GM21367 (cell line): Measurements from ENCODE around the gene CCDC12.

ENCODE experiments used
- ATAC-seq: cut with Tn5 transposase; IDR thresholded peaks from one replicate; pipeline ENCODE4 v1.9.1; 2021; ENCODE audit not compliant: unreplicated experiment

CCDC12 gene

DNA sequence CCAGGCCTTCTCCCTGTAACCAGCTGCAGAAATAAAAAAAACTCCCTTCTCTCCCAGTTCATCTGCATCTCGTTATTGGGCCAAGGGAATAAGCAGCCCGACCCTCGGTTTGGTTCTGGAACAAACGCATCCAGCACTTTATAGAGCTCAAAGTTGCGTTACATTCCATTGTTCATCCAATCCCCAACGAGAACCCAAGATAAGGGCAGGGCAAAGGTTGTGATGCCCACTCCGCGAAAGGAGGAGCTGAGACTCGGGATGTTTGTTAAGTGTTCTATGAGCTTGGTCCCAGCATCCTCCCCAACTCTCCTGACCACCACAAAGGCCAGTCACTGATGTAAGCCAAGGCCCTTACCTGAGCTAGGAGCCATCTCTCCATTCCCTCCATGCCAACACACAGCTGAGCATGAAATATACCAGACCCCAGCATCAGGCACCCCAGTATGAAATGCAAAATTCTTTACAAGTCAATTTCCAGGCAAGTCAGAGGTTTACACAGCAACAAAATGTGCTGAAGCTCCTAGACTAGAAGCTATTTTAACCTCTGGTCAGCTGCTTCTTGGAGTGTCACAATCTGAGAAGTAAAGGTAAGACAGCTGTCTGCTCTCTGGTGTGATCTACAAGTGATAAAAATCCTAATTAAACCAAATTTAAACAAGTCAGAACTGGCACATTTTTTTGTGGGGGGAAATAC lies 17.9 kb downstream of the CCDC12 start:
- no peak for ATAC-seq

DNA sequence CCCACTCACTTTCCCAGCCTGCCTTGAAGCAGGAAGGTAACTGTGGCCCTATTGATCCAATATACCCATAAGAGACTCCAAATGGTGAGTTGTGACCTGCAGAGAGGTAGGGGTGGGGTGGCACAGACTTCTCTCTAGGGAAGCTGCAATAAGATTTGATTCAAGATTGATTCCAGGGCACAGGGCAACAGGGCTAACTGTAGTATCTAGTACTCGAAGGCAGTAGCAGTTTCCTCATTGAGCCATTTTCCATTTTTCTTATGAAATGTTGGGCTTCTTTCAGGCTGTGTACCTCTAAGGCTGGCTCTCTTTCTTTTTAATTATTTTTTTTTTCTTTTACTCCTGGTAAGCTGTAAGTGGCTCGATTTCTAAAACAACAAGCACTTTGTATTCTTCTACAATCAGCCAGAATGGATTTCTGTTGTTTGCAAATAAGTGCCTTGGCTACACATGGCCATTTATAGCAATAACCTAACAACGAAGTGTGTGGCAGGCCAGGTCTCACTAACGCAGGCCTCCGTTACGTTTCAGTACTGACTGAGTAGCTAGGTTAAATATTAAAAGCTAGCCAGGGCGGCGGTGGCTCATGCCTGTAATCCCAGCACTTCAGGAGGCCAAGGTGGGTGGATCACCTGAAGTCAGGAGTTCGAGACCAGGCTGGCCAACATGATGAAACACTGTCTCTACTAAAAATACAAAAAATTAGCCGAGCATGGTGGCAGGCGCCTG lies 19.3 kb downstream of the CCDC12 start:
- no peak for ATAC-seq

DNA sequence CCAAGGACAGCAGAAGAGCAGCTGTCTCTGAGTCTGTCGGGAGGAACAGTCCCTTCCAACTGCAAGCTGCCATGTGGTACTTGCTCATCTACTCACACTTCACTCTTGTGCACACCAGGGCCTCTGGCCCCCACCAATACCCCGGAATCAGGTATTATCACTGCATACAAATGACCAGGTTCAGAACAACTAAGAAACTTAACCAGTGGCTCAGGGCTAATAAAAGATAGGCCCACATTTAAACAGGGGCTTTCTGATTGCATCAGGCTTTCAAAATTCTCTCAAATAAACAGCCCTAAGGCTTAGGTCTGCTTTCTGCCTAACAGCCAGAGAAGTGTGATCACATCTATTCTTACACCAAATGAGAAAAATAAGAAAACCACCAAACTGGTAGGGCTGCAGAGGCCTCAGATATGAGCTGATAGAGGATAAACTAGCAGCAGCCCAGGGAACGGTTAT lies 20.7 kb downstream of the CCDC12 start:
- ATAC-seq: no peak

DNA sequence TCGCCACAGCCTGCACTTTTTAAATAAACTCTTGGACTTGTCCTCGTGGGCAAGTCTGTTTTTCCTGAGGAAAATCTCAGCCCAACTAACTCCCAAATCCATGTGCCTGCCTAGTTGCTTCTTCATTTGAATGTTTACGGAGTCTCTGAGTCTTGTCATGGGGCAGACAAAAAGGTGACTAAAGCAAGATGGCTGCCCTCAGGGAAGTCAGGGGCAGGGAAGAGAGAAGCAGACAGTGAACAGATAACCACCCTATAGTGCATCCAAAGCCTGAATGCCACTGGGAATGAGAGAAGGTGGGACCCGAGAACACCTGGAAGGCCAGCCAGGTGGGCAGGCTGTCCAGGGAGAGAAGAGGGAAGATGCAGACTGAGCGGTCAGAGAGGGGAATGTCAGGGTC lies 21.4 kb downstream of the CCDC12 start:
- no peak for ATAC-seq

DNA sequence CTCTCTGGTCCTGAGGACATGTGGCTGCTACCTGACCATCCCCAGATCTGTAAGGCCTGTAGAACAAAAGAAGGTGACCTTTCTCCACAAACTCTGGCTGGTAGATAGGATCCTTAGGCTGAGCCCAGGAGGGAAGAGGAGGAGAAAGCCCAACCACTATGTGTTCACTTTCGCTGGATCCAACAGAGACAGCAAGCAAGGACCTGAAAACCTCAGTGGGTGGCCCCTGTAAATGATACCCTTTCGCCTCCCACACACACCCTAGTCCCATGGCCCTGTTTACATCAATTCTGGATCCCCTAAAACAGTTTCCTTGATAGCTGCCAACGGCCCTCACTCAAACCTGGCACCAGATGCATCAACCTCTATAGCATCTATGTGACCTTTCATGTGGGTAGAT lies 22.4 kb downstream of the CCDC12 start:
- ATAC-seq: no peak

DNA sequence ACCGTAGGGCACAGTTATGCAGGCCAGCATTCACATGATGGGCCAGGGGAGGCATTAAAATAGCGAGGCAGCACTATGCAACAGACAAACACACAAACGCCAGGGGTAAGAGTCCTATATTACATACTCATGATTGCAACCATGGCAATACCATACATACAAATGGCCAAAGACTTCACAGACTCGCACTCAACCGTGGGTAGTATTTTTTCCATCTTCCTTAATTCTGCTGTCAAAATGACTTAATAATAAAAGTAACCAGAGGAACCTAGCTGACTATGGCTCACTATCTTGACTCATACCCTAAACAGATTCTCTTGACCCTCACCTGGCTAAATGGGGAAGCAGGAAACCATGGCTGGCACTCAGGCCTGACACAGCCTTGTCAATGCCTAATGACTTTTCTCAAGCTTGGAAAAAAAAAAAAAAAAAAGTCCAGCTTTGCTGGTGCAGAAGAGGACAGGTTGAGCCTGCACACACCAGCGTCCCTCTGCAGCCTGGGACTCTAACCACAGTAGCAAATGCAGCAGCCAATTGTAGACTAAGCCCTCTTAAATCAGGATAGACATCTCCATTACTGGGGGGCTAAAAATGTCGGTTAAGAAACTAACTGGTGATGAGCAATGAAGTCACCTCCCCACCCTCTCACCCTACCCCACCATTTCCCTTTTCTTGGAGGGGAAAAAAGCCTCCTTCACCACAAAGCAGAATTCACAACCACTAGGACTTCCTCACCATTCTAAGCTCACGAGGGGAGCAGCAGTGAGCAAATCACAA lies 23.1 kb downstream of the CCDC12 start:
- no peak for ATAC-seq

DNA sequence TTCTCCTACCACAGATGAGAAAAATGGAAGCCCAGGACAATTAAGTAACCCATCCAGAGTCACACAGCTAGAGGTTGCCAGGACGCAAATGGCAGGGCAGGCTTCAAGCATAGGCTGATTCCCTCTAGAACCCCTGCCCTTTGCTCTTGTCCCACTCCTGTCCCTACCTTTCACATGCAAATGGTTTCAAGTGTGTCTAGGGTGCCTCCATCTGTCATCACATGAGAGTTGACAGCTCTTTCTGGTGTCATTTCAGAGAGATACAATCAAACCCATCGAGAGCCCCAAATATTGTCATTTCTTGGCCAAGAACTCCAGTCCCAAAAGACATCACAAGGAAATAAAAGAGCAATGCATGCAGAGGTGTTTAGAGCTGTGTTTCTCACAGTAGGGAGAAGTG lies 23.7 kb downstream of the CCDC12 start:
- ATAC-seq: no peak

DNA sequence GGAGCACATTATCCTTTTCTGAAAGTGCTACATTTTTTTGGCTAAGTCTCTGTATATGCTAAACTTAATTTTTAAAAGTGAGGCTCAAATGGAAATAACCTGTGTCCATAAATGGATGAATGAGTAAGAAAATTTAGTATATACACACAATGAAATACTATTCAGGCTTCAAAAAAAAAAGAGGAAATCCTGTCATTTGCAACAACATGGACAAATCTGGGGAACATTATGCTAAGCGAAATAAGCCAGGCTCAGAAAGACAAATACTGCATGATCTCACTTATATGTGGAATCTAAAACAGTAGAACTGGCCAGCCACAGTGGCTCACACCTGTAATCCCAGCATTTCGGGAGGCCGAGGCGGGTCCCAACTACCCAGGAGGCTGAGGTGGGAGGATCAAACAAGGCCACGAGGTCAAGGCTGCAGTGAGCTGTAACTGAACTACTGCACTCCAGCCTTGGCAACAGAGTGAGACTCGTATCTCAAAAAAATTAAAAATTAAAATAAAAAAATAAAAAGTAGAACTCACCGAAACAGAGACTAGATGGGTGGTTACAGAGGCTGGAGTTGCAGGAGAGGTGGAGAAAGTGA lies 25.8 kb downstream of the CCDC12 start:
- no peak for ATAC-seq

DNA sequence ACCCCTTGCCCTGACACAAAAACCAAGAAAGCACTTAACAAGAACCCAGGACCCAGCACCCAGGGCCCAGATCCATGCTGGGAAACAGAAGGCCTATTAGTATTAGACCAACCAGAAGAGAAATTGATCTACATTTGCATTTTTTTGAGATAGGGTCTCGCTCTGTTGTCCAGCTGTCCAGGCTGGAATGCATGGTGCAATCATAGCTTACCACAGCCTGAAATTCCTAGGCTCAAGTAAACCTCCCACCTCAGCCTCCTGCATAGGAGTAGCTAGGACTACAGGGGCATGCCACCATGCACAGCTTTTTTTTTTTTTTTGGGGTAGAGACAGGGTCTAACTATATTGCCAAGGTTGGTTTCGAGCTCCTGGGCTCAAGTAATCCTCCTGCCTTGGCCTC lies 26.4 kb downstream of the CCDC12 start:
- ATAC-seq: no peak

DNA sequence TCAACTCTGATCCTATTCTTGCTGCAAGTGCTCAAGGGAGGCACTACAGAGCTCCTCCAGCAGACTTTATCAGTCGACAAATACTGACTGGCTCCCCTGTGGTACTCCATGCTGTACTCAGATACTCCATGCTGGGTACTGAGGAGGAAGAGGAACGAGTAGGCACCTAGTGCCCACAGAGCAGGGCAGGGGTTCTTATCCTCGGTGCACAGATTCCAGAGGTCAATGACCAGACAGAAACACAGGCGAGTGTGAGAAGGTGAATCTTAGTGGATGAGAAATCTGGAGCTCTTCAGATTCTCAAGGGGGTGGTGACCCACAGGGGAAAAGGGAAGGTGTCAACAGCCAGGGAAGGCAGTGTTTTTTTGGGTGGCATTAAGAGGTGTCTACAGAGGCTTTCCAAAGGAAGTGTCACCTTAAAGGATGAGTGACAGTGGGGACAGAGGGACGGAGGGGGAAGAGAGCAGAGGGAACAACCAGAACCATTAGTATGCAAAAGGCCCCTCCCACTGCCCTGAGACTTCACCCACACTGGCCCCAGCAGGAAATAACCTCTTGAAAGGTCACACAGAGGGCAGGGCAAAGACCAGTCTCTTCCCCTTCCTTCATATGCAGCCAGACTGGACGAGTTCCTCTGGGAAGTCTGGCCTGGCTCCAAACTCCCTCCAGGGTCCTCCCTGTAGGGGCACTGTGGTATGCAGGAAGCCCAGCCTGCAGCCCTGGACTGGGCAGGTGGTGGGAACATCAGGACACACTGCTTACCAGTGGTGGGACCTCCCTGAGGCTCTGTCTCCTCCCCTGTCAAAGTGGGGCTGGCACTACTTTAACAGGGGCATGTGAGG lies 27.5 kb downstream of the CCDC12 start:
- no peak for ATAC-seq

DNA sequence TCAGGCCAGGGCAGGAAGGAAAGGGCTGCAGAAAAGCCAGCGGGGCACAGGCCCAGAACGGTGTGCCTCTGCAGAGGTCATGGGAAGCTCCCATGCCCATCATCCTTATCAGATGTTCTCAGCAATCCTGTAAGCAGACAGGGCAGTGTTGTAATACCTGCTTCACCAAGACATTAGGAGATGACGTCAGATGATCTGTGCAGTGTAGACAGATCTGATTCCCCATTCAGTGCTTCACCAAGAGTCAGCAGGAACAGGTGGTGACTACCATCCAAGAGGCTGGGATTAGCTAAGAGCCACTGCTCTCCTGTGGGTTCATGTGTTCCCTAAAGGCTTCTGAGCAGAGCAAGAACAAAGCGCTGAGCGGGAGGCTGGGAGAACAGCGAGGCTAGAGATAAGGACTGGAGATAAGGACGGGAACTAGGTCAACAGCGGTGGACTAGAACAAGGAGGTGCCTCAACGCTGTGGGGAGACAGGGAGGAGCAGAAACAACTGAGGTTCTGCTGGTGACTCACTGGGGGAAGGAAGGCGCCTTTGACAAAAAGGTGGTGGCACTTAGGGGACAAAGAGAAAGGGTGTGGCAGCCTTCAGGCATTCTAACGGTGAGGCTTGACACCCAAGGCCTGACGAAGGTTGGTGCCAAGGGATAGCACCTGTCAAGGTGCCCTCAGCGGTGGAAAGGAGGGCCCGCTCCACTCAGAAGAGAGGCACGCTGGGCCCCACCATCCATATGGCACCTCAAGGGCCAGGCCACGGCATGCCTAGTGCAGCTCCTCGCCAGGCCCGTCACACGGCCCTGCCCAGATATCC lies 28.4 kb downstream of the CCDC12 start:
- ATAC-seq: no peak

DNA sequence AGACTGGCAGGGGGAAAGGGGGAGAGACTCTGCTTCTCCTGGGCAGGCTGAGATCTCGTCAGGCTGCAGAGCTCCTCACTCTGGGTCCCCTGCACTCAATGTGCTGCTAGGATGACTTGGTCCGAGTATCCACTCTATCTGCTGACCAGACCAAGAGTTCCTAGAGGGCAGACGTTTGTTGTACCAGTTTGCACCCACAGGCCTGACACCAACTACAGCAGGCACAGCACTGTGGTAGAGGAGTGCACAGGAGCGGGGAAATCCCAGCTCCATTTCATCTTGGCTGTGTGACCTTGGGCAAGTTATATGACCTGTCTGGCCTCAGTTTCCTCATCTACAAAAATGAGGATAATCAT lies 29.0 kb downstream of the CCDC12 start:
- no peak for ATAC-seq

DNA sequence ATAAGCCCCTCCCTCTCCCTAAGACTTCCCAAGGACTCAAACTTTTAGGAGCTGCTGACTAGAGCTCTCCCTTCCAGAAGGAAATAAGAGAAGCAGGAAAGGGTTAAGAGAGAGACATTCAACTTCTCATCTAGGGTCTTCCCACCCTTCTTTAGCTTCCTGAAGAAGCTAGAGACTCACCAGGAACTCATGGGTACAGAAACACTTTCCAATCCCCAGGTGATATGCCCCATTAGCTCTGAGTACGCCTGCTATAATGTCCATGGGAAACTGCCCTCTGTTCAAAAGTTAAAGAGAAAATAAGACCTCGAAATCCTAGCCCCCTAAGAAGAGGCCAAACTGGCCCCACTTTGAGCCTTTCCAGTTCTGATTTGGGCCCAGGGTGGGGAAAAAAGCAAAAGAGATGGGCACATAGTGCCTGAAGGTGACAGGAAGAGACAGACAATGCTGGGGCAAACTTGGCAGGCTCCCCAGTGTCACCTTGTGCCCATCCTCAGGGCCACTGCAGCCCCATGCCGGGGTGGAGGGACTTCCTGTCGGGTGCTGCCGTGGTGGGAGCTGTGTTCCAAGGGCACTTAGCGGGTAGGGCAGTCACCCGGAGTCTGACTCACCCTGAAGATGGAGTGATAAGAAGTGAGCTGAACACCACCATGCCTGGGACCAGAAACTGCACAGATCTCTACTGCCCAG lies 29.5 kb downstream of the CCDC12 start:
- ATAC-seq: no peak

DNA sequence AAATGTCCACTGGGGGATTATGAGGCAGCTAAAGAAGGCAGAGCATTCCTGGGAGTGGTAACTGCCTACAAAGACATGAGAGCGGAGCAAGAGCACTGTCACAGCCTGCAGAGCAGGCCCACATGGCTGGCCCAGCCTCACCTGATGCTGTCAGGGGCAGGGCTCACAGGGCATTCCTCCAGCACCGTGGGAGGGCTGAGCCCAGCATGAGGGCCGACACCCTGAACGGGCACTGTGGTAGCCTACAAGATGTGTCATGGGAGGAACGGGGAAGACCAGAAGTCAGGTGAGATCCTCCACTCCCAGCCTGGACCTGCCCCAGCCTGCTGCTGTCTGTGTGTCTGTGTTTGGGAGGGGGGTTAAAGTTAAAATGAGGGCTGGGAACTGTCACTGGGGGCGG lies 30.1 kb downstream of the CCDC12 start:
- no peak for ATAC-seq

DNA sequence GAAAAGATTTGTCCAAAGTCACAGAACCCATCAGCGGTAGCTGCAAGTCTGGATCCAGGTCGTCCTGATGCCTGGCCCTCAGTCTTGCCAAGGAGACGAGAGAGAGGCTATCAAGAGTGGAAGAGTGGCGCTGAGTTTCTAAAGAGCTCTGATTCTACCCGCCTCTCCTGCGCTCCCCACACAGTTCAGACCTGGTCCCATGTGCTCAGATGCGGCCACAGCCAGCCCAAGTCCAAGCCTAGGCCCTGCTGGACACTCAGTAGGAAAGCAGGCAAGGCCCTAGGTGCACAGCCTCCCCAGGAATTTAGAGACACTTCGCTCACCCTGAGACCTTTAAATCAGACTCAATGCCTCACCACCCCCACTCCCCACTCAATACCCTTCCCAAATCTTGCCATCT lies 32.4 kb downstream of the CCDC12 start:
- ATAC-seq: no peak

DNA sequence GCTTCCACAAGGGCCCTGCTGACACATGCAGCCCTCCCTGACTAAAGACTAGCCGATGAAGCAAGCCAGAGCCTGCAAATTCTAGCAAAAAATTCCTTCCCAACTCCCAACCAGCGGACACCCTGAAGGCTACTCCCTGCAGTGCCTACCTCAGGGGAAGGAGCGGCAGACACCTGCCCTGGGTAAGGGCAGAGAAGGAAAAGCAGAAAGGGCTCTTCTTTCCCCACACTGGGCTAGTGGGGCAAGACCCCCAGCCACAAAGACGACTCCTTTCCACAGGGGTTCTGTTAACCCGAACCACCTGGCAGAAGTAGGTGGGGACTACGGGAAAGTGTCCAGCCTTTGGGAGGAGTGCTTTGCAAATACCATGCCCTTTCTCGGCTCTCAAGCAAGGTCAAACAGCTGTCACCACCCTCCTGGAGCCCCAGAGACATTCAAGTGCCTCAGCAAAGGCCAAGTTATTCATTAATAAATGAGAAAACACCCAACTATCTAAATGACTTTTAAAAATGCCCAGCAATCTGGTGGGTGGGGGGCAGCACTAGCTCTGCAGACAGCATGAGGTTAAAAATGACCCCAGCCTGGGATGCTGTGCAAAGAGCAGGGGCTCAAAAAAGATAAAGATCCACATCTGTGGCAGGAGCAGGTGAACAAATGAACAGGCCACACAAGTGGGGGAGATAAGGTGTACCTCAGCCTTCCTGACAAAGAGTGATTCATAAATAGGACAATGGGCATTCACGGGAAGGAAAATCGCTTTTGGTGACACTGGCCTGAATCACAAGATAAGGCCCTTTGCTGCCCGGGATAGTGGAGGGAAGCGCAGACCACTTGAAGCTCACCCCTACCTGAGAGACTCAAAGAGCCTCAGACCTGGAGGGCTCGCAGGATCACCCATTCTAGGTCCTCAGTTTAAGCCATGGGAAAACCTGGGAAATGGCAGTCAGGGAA lies 33.0 kb downstream of the CCDC12 start:
- no peak for ATAC-seq

DNA sequence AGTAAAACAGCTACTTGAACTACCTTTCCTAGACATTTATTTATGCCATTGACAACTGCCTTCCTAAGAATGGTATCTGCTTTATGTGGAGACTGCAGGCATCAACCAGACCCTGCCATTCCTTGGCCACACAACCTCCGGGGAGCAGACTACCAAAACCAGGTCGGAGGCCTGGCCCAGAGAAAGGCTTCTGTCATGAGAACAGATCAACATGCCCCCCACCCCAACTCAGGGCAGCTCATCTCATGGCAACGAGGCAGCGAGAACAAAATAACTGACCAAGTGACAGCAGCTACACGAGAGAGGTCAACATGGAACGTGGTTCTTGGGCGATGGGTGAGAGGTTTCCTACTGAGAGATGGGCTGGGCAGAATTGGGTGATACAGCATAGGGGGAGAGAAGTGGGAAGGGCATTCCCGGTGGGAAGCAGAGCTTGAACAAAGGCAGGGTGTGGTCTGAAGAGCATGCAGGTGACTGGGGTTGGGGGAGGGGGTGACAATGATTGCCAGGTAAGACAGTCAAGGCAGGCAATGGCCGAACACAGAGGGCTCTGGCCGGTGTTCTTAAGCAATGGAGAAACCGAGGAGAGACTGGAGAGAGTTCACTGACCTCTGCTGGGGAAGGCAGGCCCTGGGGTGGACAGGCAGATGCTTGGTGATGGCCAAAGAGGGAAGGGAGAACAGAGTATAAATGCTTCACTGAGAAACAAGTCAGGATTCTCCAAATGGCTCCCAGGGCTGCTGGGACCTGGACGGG lies 33.9 kb downstream of the CCDC12 start:
- no peak for ATAC-seq

DNA sequence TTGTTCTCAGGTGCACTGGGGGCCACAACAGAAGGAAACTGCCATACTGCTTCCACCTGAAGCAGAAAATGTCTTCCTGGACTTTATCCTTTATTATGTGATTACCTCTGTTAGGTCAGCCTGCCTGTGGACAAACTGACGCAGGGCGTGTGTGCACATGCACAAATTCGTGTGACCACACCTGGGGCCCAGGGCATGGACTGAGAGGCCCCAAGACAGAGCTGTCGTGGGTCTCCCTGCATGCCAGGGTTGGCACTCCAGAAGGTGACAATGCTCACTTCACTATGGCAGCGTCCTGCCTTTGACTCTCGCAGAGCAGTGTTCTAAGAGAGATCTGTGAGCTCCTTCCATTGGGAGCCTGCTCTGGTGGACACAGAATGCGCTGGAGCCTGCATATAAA lies 34.5 kb downstream of the CCDC12 start:
- ATAC-seq: no peak
